CD4-positive, alpha-beta T cell treated with Interleukin-4 for 4 hours (primary cell): ENCODE data around the gene SPEM1.
A peak's percentile ranks its signal among the peaks of the same experiment; 100 is the strongest.

Source experiments
- DNase-seq: peaks from one replicate; pipeline ENCODE4 v3.0.0-alpha.2; 2020

SPEM1 gene

GRCh38 chr17:7423679-7424078, 3.6 kb downstream of the SPEM1 start:
- DNase-seq, result no peak

DNA sequence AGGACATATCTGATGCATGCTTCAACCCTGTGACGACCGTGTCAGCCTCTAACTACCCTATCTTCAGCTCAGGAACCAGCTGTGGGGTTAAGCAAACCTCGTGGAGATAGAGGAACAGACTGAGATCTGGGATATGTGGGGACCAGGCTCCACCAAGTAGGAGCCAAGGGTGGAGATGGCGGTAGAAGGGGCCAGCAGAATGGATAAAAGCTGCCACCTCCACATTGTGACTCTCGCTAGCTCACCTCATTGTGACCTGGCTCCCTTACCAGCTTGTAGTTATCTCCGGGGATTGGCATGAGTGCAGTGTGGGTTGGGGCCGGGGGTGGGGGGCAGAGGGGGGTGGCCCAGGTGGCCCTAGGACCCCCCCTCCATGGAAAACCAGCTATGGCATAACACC, 5.2 kb downstream of the SPEM1 start, which contains the start of gene SPEM2:
Gene SPEM2 (plus strand): TSS at position 301 of the 400 bp plus-strand sequence. CDS start 73 bp downstream, at position 374.
- no peak for DNase-seq

GRCh38 chr17:7425756-7426155, 5.6 kb downstream of the SPEM1 start:
- DNase-seq, result no peak

- no peak for DNase-seq
These were observed 6.2 kb downstream of the SPEM1 start for GRCh38 chr17:7426203-7426863.

DNA sequence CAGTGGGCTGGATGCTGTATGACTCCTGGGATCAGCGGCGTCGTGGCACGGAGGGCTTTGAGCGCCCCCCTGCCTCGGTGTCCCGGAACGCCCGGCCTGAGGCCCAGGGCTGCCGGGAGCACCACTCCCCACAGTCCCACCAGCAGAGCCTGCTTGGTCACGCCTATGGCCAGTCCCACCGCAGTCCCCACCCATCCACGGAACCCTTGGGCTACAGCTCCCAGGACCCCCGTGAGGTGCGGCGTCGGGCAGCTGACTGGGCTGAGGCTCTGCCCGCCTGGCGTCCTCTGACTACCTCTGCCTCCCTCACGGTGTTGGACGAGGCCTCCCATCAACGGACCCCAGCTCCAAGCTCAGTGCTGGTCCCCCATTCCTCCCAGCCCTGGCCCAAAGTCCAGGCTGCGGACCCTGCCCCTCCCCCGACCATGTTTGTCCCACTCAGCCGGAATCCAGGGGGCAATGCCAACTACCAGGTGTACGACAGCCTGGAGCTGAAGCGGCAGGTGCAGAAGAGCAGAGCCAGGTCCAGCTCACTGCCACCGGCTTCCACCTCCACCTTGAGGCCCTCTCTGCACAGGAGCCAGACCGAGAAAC, 6.9 kb downstream of the SPEM1 start:
- DNase-seq, result no peak

GRCh38 chr17:7427549-7427948, 7.4 kb downstream of the SPEM1 start:
- DNase-seq, result no peak

GRCh38 chr17:7428557-7428956, 8.4 kb downstream of the SPEM1 start, which contains the start of gene SPEM3:
TSS of gene SPEM3 (plus strand) at chr17:7428857. CDS start at chr17:7428903, 46 bp downstream.
- no peak for DNase-seq

- DNase-seq, result no peak
These were observed 9.6 kb downstream of the SPEM1 start for GRCh38 chr17:7429722-7430121.

GRCh38 chr17:7431231-7431630, 11.1 kb downstream of the SPEM1 start:
- DNase-seq, result no peak

DNA sequence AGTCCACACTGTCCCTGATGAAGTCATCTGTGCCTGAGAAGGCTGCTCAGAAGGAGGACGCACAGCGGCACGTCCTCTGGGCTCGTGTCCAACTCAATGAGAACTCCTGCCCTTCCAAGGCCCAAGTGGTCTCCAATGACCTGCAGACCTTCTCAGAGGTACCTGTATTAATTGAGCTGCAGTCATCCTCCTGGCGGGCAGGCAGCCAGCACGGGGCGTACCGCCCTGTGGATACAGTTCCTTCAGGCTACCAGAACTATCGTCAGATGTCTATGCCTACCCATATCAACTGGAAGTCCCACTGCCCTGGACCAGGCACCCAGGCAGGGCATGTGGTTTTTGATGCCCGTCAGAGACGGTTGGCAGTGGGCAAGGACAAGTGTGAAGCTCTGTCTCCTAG, 12.2 kb downstream of the SPEM1 start:
- no peak for DNase-seq

DNA sequence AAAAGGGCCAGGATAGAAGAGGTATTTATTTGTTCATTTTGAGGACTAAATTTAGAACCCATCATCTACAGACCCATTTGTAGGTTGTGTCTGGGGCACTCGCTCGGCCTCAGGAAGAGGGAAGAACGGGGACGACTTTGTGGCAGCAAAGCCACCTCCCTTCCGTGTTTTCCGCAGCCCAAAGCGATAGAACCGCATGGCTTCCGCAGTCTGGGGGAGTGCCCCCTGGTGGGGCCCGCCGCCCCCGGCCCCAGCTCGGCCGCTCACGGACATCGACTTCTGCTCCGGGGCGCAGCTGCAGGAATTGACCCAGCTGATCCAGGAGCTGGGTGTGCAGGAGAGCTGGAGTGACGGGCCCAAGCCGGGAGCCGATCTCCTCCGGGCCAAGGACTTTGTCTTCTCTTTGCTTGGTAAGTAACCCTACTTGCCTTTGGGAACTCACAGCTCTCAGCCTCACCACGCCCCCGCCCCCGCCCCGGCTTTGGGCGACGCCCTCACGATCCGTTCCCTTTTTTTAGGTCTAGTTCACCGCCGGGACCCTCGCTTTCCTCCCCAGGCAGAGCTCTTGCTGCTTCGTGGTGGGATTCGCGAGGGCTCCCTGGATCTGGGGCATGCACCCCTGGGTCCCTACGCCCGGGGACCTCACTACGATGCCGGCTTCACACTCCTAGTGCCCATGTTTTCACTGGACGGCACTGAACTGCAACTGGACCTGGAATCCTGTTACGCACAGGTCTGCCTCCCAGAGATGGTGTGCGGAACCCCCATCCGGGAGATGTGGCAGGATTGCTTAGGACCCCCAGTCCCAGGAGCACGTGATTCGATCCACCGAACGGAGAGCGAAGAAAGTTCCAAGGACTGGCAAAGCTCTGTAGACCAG, 15.8 kb downstream of the SPEM1 start:
- peak; percentile 54 for DNase-seq

DNA sequence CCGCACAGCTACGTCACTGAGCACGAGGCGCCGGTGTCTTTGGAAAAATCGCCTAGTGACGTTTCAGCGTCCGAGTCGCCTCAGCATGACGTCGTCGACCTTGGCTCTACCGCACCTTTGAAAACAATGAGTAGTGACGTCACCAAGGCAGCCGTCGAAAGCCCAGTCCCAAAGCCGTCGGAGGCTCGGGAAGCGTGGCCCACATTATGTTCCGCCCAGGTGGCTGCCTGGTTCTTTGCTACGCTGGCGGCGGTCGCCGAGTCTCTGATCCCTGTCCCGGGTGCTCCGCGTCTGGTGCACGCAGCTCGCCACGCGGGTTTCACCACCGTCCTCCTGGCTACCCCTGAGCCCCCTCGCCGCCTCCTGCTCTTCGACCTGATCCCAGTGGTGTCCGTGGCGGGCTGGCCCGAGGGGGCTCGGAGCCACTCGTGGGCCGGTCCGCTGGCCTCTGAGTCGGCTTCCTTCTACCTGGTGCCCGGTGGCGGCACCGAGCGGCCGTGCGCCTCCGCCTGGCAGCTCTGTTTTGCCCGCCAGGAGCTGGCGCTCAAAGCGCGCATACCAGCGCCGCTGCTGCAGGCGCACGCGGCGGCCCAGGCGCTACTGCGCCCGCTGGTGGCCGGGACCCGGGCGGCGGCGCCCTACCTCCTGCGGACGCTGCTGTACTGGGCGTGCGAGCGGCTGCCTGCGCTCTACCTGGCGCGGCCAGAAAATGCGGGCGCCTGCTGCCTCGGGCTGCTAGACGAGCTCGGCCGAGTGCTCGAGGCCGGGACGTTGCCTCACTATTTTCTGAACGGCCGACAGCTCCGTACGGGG, 16.6 kb downstream of the SPEM1 start:
- DNase-seq, result peak; percentile 77

- no peak for DNase-seq
These were observed 17.3 kb downstream of the SPEM1 start for GRCh38 chr17:7437369-7437863.

- DNase-seq, result peak; percentile 25
These were observed 18.0 kb downstream of the SPEM1 start for GRCh38 chr17:7437950-7438614.

DNA sequence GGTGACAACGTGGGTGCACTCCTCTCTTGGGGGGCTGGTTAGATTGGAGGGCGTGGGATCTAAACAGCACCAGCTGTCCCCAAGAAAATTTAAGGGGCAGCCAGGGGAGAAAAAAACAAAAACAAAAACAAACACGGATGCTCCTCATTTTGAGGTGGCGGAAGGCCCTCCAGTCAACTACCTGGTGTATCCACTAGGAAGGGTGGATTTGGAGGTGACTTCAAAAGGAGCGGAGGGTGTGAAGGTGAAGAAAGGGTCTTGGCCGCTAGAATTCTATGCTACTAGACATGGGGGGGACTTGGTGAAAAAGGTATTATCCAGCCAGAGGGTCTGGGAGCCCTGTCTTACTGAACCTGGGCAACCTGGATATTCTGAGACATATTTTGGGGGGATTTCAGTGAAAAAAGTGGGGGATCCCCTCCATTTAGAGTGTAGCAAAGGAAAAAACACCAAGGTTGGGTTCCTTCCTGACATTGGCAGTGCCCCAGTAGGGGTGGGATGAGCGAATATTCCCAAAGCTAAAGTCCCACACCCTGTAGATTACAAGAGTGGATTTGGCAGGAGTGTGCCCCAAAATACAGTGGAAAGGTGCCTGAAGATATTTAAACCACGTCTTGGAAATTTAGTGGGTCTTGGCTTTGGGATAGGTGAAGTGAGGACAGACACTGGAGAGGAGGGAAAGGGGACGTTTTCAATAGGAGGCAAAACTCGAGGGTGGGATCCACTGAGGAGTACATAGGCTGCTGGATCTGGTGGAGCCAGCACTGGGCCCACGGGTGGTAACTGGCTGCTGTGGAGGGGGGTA, 18.7 kb downstream of the SPEM1 start:
- DNase-seq, result no peak

GRCh38 chr17:7439462-7440112, 19.5 kb downstream of the SPEM1 start, which contains the start of gene FGF11:
TSS of gene FGF11 (plus strand) at chr17:7439512. CDS start at chr17:7439621, 109 bp downstream.
- no peak for DNase-seq

DNA sequence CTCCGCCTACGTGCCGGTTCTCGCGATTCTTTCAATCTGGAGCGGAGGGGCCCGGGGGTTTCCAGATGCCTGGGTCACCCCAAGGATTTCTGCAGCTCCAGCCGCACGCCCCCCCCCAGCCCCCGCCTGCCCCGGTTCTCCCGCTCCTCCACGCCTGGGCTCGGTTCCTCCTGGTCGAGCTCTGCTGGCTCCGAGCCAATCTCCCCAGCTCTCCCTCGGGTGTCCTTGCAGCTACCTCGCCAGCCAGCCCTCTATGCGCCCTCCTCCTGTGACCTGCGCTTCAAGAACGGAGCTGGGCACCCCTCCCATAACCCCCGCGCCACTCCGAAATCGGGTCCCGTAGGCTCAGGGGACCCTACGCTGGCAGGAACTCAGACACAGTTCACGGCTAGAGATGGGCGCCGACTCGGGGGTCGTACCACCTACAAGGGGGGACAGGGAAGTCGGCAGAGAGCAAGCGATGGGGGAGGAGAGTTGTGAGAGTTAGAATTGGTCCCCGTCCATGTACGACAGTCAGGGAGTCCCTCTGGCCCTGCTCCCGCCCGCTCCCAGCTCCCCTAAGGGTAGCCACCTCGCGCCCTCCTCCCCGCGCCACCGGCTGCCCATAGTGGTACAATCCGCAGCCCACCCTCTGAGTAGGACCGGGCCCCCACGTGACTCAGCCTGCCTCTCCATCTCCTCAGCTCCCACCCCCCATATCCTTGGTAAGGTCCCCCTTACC, 20.1 kb downstream of the SPEM1 start:
- no peak for DNase-seq

DNA sequence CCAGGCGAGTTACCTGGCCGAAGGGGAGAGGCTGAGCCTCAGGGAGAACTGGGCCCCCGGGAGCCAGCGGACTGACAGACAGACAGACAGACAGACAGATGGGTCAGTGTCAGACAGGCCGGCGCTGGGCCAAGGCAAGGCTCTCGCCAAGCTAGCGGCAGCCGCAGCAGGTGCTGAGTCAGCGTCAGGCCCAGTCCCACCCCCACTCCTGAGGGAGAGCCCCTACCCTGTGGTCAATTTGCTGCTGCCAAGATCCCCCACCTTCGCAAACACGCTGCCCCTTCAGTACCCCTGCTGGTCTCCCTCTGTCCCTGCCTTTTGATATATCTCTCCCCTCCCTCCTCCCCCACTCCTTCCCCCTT, 20.7 kb downstream of the SPEM1 start:
- DNase-seq, result no peak

- no peak for DNase-seq
These were observed 21.1 kb downstream of the SPEM1 start for GRCh38 chr17:7441266-7441665.

GRCh38 chr17:7442142-7442541, 22.0 kb downstream of the SPEM1 start:
- no peak for DNase-seq
